SK-N-SH (cell line): Measurements from ENCODE around the gene BNC2.

Experiments
- CTCF ChIP-seq: fragments of 200-600 bp; sonication (generic); IDR thresholded peaks from 2 replicates; pipeline ENCODE4 v1.6.1; 2017; ENCODE audit warnings: antibody characterized with exemption, mild to moderate bottlenecking, moderate library complexity
- EZH2phosphoT487 ChIP-seq: fragments of 200-600 bp; sonication (generic); IDR thresholded peaks from 2 replicates; pipeline ENCODE4 v1.6.1; 2017; ENCODE audit warnings: low read depth, mixed run types, mild to moderate bottlenecking, antibody characterized with exemption, moderate library complexity, borderline replicate concordance
- ZBTB33 ChIP-seq: IDR thresholded peaks from 2 replicates; pipeline ENCODE4 v1.4.0; 2012; ENCODE audit warnings: low read depth, borderline replicate concordance

DNA sequence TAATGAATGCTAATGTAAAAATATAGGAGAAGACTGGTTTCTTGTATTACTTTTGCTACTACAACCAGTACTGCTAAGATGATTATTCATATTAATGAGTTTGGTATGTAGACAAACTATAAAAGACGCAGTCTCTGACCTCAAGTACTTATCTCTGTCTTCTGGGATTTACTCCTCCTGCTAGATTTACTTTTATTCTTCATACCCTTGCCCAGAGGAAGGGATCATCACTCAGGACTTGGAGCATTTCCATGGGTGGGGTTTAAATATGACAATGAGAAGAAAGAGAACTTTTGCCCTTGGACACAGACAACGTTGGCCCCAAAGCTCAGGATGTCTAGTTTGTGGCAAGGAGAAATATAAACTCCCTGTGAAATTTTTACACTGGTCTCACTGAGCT, 126.1 kb downstream of the BNC2 start:
- TF ChIP-seq ZBTB33 (no peak), EZH2phosphoT487 (no peak), CTCF (no peak)
